ENCODE measurements around the gene UGCG. TPM values are rescaled to one million over a fixed set of nuclear protein-coding genes. Genes with fewer than 3 reads are reported as not detected.

Gene UGCG
- total and polyA plus RNA-seq, 9 of the 15 experiments (the other 6 are each of a cell fraction or from before 2014, with no cell fraction given), result 20.0 to 40.3 (median 29.2) TPM

DNA sequence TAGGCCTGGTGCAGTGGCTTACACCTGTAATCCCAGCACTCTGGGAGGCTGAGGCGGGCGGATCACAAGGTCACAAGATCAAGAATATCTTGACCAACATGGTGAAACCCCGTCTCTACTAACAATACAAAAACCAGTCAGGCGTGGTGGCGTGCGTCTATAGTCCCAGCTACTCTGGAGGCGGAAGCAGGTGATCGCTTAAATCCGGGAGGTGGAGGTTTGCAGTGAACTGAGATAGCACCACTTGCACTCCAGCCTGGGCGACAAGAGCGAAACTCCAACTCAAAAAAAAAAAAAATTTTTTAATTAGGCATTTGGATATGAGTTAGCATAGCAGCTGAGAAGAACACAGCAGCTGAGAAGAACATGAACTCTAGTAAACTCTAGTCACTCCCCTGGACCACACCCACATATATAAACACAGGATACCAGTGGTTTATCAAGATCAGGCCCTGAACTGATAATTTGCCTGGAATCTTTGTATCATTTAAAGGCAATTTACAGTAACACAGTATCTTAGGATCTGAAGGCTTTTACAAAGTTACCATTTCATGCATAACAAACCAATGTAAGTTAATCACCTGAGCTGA, 4.6 kb upstream of the UGCG start (continued):
- TF ChIP-seq, protein P1, sequence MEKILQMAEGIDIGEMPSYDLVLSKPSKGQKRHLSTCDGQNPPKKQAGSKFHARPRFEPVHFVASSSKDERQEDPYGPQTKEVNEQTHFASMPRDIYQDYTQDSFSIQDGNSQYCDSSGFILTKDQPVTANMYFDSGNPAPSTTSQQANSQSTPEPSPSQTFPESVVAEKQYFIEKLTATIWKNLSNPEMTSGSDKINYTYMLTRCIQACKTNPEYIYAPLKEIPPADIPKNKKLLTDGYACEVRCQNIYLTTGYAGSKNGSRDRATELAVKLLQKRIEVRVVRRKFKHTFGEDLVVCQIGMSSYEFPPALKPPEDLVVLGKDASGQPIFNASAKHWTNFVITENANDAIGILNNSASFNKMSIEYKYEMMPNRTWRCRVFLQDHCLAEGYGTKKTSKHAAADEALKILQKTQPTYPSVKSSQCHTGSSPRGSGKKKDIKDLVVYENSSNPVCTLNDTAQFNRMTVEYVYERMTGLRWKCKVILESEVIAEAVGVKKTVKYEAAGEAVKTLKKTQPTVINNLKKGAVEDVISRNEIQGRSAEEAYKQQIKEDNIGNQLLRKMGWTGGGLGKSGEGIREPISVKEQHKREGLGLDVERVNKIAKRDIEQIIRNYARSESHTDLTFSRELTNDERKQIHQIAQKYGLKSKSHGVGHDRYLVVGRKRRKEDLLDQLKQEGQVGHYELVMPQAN (IDR thresholded peaks at IDR 0.05; ENCODE audit: borderline replicate concordance), result no peak; the same call in 1 of the 2 replicates
- TF ChIP-seq, protein P2, sequence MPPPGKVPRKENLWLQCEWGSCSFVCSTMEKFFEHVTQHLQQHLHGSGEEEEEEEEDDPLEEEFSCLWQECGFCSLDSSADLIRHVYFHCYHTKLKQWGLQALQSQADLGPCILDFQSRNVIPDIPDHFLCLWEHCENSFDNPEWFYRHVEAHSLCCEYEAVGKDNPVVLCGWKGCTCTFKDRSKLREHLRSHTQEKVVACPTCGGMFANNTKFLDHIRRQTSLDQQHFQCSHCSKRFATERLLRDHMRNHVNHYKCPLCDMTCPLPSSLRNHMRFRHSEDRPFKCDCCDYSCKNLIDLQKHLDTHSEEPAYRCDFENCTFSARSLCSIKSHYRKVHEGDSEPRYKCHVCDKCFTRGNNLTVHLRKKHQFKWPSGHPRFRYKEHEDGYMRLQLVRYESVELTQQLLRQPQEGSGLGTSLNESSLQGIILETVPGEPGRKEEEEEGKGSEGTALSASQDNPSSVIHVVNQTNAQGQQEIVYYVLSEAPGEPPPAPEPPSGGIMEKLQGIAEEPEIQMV (tag; conservative IDR thresholded peaks at IDR 0.05; ENCODE audit: low read depth), result no peak
- no peak for TF ChIP-seq ZNF124 (CRISPR knock-in tag; IDR thresholded peaks at IDR 0.05)
- TF ChIP-seq RBM39 (optimal IDR thresholded peaks at IDR 0.05; ENCODE audit: low read depth, low read length), result no peak
- TF ChIP-seq, protein P3, sequence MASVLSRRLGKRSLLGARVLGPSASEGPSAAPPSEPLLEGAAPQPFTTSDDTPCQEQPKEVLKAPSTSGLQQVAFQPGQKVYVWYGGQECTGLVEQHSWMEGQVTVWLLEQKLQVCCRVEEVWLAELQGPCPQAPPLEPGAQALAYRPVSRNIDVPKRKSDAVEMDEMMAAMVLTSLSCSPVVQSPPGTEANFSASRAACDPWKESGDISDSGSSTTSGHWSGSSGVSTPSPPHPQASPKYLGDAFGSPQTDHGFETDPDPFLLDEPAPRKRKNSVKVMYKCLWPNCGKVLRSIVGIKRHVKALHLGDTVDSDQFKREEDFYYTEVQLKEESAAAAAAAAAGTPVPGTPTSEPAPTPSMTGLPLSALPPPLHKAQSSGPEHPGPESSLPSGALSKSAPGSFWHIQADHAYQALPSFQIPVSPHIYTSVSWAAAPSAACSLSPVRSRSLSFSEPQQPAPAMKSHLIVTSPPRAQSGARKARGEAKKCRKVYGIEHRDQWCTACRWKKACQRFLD (CRISPR knock-in tag; IDR thresholded peaks at IDR 0.05), result no peak
- no peak for TF ChIP-seq SRSF1 (IDR thresholded peaks at IDR 0.05; ENCODE audit: low read depth, low read length)
- TF ChIP-seq ARID1B (IDR thresholded peaks at IDR 0.05), result peak; percentile 90
- TF ChIP-seq RNF2 (IDR thresholded peaks at IDR 0.05), result 0 out of 2 replicates have a peak, but pooled peaks have one; percentile 53
- TF ChIP-seq JUND (IDR thresholded peaks at IDR 0.05; ENCODE audit: borderline replicate concordance, low read depth, low read length), result peak; percentile 65; the same call in 1 of the 2 replicates
- TF ChIP-seq JUND (tag; IDR thresholded peaks at IDR 0.05; ENCODE audit: borderline replicate concordance, low read depth, low read length), result no peak; the same call in 2 of the 3 replicates
- no peak for TF ChIP-seq RUNX1 (IDR thresholded peaks at IDR 0.05; ENCODE audit: low read depth)
- TF ChIP-seq ZNF717 (CRISPR knock-in tag; IDR thresholded peaks at IDR 0.05), result no peak
- TF ChIP-seq HNRNPK (IDR thresholded peaks at IDR 0.05; ENCODE audit: low read depth, low read length, poor library complexity, severe bottlenecking), result no peak
- TF ChIP-seq, protein P4, sequence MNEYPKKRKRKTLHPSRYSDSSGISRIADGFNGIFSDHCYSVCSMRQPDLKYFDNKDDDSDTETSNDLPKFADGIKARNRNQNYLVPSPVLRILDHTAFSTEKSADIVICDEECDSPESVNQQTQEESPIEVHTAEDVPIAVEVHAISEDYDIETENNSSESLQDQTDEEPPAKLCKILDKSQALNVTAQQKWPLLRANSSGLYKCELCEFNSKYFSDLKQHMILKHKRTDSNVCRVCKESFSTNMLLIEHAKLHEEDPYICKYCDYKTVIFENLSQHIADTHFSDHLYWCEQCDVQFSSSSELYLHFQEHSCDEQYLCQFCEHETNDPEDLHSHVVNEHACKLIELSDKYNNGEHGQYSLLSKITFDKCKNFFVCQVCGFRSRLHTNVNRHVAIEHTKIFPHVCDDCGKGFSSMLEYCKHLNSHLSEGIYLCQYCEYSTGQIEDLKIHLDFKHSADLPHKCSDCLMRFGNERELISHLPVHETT (CRISPR knock-in tag; conservative IDR thresholded peaks at IDR 0.05 in 1 of 2, IDR thresholded peaks at IDR 0.05 in 1 of 2), result 0 out of 4 replicates have a peak, but pooled peaks of 1 of the 2 experiments have one; percentile 39
- TF ChIP-seq TRIM28 (IDR thresholded peaks at IDR 0.05), result no peak
- TF ChIP-seq ELF1 (tag; IDR thresholded peaks at IDR 0.05), result peak; percentile 9; the same call in 1 of the 2 replicates
- TF ChIP-seq POLR2H (tag; IDR thresholded peaks at IDR 0.05; ENCODE audit: low read depth), result peak; percentile 54; the same call in 1 of the 2 replicates
- TF ChIP-seq HNRNPLL (IDR thresholded peaks at IDR 0.05; ENCODE audit: low read depth, low read length, poor library complexity, severe bottlenecking), result no peak
- TF ChIP-seq ZNF384 (IDR thresholded peaks at IDR 0.05; ENCODE audit: low read depth, low read length), result peak; percentile 79
- no peak for TF ChIP-seq FIP1L1 (IDR thresholded peaks at IDR 0.05; ENCODE audit: low read depth, low read length, poor library complexity, severe bottlenecking)
